Natural killer cell (primary cell): ENCODE measurements around the gene MASP1. TPM values are rescaled to one million over a fixed set of nuclear protein-coding genes. Genes with fewer than 3 reads are reported as not detected.
"Not testable (repeated sequence)": the region's sequence is repeated elsewhere in the genome, so short reads cannot be mapped to it uniquely, and the experiment has no call there.

Source experiments
- ATAC-seq, 3 donors: fragments of 150-1000 bp in 2 of 3; fragments of 200-7000 bp in 1 of 3; cut with Tn5 transposase; 1 replicate in 1 of 3; 2 replicates in 2 of 3; pipeline ENCODE4 v1.10.0; 2021; ENCODE audit warnings: mild to moderate bottlenecking in 2 of 3, moderate library complexity in 2 of 3
- DNase-seq, 2 donors: peaks; one replicate each; pipeline versions ENCODE4 v3.0.0 to v3.0.0-alpha.2; 2013 to 2021; ENCODE audit warnings: mixed read lengths in 1 of 2
- H3K27ac ChIP-seq: one replicate; pipeline ENCODE4 v1.5.1; 2013; ENCODE audit warnings: mild to moderate bottlenecking, low read length
- H3K27me3 ChIP-seq: one replicate; pipeline ENCODE4 v1.6.1; 2013; ENCODE audit warnings: low read length; ENCODE audit not compliant: control insufficient read depth, insufficient read depth
- H3K36me3 ChIP-seq: one replicate; pipeline ENCODE4 v1.6.1; 2013; ENCODE audit warnings: low read length; ENCODE audit not compliant: control insufficient read depth, insufficient read depth
- H3K4me1 ChIP-seq: one replicate; pipeline ENCODE4 v1.6.1; 2013; ENCODE audit warnings: low read length; ENCODE audit not compliant: control insufficient read depth, insufficient read depth
- H3K4me3 ChIP-seq: one replicate; pipeline ENCODE4 v1.5.1; 2013; ENCODE audit warnings: low read length
- H3K9me3 ChIP-seq: one replicate; pipeline ENCODE4 v1.6.1; 2013; ENCODE audit warnings: low read length; ENCODE audit not compliant: control insufficient read depth, insufficient read depth
- H3K27ac Mint-ChIP-seq, 2 donors: one replicate each; pipeline ENCODE4 v1.8.0; 2022; ENCODE audit warnings: mild to moderate bottlenecking in 2 of 2, mixed read lengths in 2 of 2, moderate library complexity in 1 of 2
- H3K27me3 Mint-ChIP-seq, 2 donors: one replicate each; pipeline ENCODE4 v1.8.0; 2022; ENCODE audit warnings: low read depth in 2 of 2, mixed read lengths in 2 of 2
- H3K36me3 Mint-ChIP-seq: one replicate; pipeline ENCODE4 v1.8.0; 2022; ENCODE audit warnings: mixed read lengths
- H3K4me1 Mint-ChIP-seq, 2 donors: one replicate each; pipeline ENCODE4 v1.8.0; 2022; ENCODE audit warnings: mixed read lengths in 2 of 2
- H3K4me3 Mint-ChIP-seq: one replicate; pipeline ENCODE4 v1.8.0; 2022; ENCODE audit warnings: mild to moderate bottlenecking, moderate library complexity, mixed read lengths
- H3K9me3 Mint-ChIP-seq, 2 donors: one replicate each; pipeline ENCODE4 v1.8.0; 2022; ENCODE audit warnings: mixed read lengths in 2 of 2
- CTCF ChIP-seq: fragments of 200-600 bp; IDR thresholded peaks from one replicate; pipeline ENCODE4 v1.8.0; 2022; ENCODE audit warnings: antibody characterized with exemption
- WGBS: methylation state at CpG from one replicate; pipeline ENCODE4 v1.1.7; 2013; ENCODE audit warnings: missing lambda C conversion rate; ENCODE audit not compliant: insufficient coverage; 5-methylcytosine and 5-hydroxymethylcytosine counted together
- intact Hi-C: fragments of 100-400 bp; cut with micrococcal nuclease; formaldehyde crosslinking; loops from one replicate; pipeline ENCODE4 v1.14.2; 2022
- total RNA-seq, 4 donors: library from RNA; stranded (reverse); fragments of 120-200 nt in 1 of 4; gene quantifications; one replicate each; pipeline versions ENCODE4 v1.2.3 to v1.2.4, GENCODE V29; 2013 to 2022

MASP1 gene
- total RNA-seq, 3 donors from 2014 or later (not counting 1 experiment from before 2014, with no cell fraction given): not detected

- intact Hi-C loops: no loop called here
- no peak overlapping the region for H3K4me3 Mint-ChIP-seq
- H3K4me1 Mint-ChIP-seq: no peaks in the 10 kb centered on the region
- Histone ChIP-seq H3K36me3 (no peaks in the 10 kb centered on the region), H3K4me3 (no peak overlapping the region), H3K9me3 (no peaks in the 10 kb centered on the region), H3K27ac (no peak overlapping the region), H3K4me1 (no peaks in the 10 kb centered on the region), H3K27me3 (no peaks in the 10 kb centered on the region)
- no peak overlapping the region for H3K27ac Mint-ChIP-seq
- peaks cover 19 to 30% of the 10 kb centered on the region in 2 donors for H3K27me3 Mint-ChIP-seq
- H3K9me3 Mint-ChIP-seq: no peaks in the 10 kb centered on the region
- DNase-seq (no peak), ATAC-seq (no peak)
- H3K36me3 Mint-ChIP-seq: no peaks in the 10 kb centered on the region
- no peak for TF ChIP-seq CTCF
- 64% methylated on average over 3 of the region's 3 CpGs for WGBS
Measured at GRCh38 chr3:187247398-187247797, 44.1 kb downstream of the MASP1 start.

GRCh38 chr3:187243933-187244524, 47.5 kb downstream of the MASP1 start:
- Histone ChIP-seq H3K36me3 (no peaks in the 10 kb centered on the region), H3K9me3 (no peaks in the 10 kb centered on the region), H3K27me3 (no peaks in the 10 kb centered on the region), H3K27ac (no peak overlapping the region), H3K4me1 (no peaks in the 10 kb centered on the region), H3K4me3 (no peak overlapping the region)
- peaks cover 18 to 28% of the 10 kb centered on the region in 2 donors for H3K27me3 Mint-ChIP-seq
- H3K4me1 Mint-ChIP-seq: no peaks in the 10 kb centered on the region
- ATAC-seq (no peak), DNase-seq (no peak)
- no peak overlapping the region for H3K4me3 Mint-ChIP-seq
- intact Hi-C loops: no loop called here
- WGBS: 90% methylated on average over 2 of the region's 2 CpGs
- H3K9me3 Mint-ChIP-seq: peaks cover 0 to 2% of the 10 kb centered on the region in 2 donors
- no peak for TF ChIP-seq CTCF
- no peak overlapping the region for H3K27ac Mint-ChIP-seq
- H3K36me3 Mint-ChIP-seq: no peaks in the 10 kb centered on the region

- Mint-ChIP-seq H3K9me3 (peaks cover 0 to 2% of the 10 kb centered on the region in 2 donors), H3K27me3 (peaks cover 13 to 16% of the 10 kb centered on the region in 2 donors), H3K4me3 (no peak overlapping the region), H3K4me1 (no peaks in the 10 kb centered on the region), H3K36me3 (no peaks in the 10 kb centered on the region), H3K27ac (no peak overlapping the region)
- no peak for TF ChIP-seq CTCF
- ATAC-seq (no peak), DNase-seq (no peak)
- Histone ChIP-seq H3K9me3 (no peaks in the 10 kb centered on the region), H3K27me3 (no peaks in the 10 kb centered on the region), H3K4me3 (no peak overlapping the region), H3K36me3 (no peaks in the 10 kb centered on the region), H3K27ac (no peak overlapping the region), H3K4me1 (no peaks in the 10 kb centered on the region)
- WGBS: 70% methylated on average over 4 of the region's 4 CpGs
- intact Hi-C loops: no loop called here
Measured at GRCh38 chr3:187242900-187243299, 48.6 kb downstream of the MASP1 start.

- Mint-ChIP-seq H3K4me3 (no peak overlapping the region), H3K9me3 (peaks cover 0 to 2% of the 10 kb centered on the region in 2 donors), H3K36me3 (no peaks in the 10 kb centered on the region), H3K27me3 (peaks cover 13 to 16% of the 10 kb centered on the region in 2 donors), H3K4me1 (no peaks in the 10 kb centered on the region), H3K27ac (no peak overlapping the region)
- Histone ChIP-seq H3K9me3 (no peaks in the 10 kb centered on the region), H3K36me3 (no peaks in the 10 kb centered on the region), H3K27ac (no peak overlapping the region), H3K4me1 (no peaks in the 10 kb centered on the region), H3K4me3 (no peak overlapping the region), H3K27me3 (no peaks in the 10 kb centered on the region)
- no peak for TF ChIP-seq CTCF
- DNase-seq: no peak
- intact Hi-C loops: no loop called here
- ATAC-seq: no peak
- whole genome bisulfite sequencing: 88% methylated on average over 5 of the region's 5 CpGs
Measured at GRCh38 chr3:187242435-187242834, 49.1 kb downstream of the MASP1 start.

- H3K4me1 Mint-ChIP-seq: not testable (repeated sequence)
Measured at GRCh38 chr3:187238835-187239234, 52.7 kb downstream of the MASP1 start.

More at GRCh38 chr3:187238835-187239234, 52.7 kb downstream of the MASP1 start:
- H3K27me3 Mint-ChIP-seq, H3K9me3 Mint-ChIP-seq, ATAC-seq, H3K36me3 Mint-ChIP-seq, H3K9me3 ChIP-seq, H3K4me1 ChIP-seq, H3K4me3 ChIP-seq, H3K27ac ChIP-seq, H3K27me3 ChIP-seq, DNase-seq, H3K36me3 ChIP-seq, H3K27ac Mint-ChIP-seq, H3K4me3 Mint-ChIP-seq, intact Hi-C loops: not testable (repeated sequence)
- WGBS: 100% methylated on average over 3 of the region's 4 CpGs
